HCEC 1CT (cell line): Measurements from ENCODE around the gene FAM110D.

ENCODE experiments used
- DNase-seq: peaks from one replicate; pipeline ENCODE4 v3.0.0-alpha.2; 2017

FAM110D gene

GRCh38 chr1:26130695-26131094, 28.2 kb upstream of the FAM110D start:
- DNase-seq, result no peak

- DNase-seq, result no peak
Measured at GRCh38 chr1:26132128-26132833, 26.6 kb upstream of the FAM110D start.

GRCh38 chr1:26132834-26133167, 26.1 kb upstream of the FAM110D start:
- DNase-seq, result no peak

- no peak for DNase-seq
Measured at GRCh38 chr1:26134466-26134865, 24.4 kb upstream of the FAM110D start.

GRCh38 chr1:26138974-26139558, 19.8 kb upstream of the FAM110D start:
- DNase-seq, result no peak

- DNase-seq, result no peak
Measured at GRCh38 chr1:26142159-26142558, 16.7 kb upstream of the FAM110D start.

- DNase-seq, result peak; percentile 72
Measured at GRCh38 chr1:26145041-26145959, 13.6 kb upstream of the FAM110D start.

- DNase-seq, result no peak
Measured at GRCh38 chr1:26145960-26146294, 13.0 kb upstream of the FAM110D start.

- DNase-seq, result no peak
Measured at GRCh38 chr1:26148887-26149286, 10.0 kb upstream of the FAM110D start.

- no peak for DNase-seq
Measured at GRCh38 chr1:26153966-26154532, 4.8 kb upstream of the FAM110D start.

GRCh38 chr1:26154750-26155149, 4.1 kb upstream of the FAM110D start:
- no peak for DNase-seq

GRCh38 chr1:26155370-26156284, 3.3 kb upstream of the FAM110D start:
- DNase-seq, result no peak

GRCh38 chr1:26156285-26157038, 2.4 kb upstream of the FAM110D start:
- no peak for DNase-seq

- DNase-seq, result no peak
Measured at GRCh38 chr1:26158271-26158907, 490 bp upstream of the FAM110D start.

GRCh38 chr1:26159743-26160039, 812 bp downstream of the FAM110D start:
- no peak for DNase-seq

- DNase-seq, result no peak
Measured at GRCh38 chr1:26160527-26161414, 1.9 kb downstream of the FAM110D start.

GRCh38 chr1:26161415-26162219, 2.7 kb downstream of the FAM110D start:
- peak; percentile 7 for DNase-seq

GRCh38 chr1:26162220-26162709, 3.4 kb downstream of the FAM110D start:
- no peak for DNase-seq

- DNase-seq, result no peak
Measured at GRCh38 chr1:26163684-26164035, 4.8 kb downstream of the FAM110D start.
